SIG-M5 (cell line): ENCODE data around the gene BCOR.

Experiments
- DNase-seq: peaks from one replicate; lab custom pipeline; 2025; lab: John Stamatoyannopoulos, UW

The BCOR gene

DNA sequence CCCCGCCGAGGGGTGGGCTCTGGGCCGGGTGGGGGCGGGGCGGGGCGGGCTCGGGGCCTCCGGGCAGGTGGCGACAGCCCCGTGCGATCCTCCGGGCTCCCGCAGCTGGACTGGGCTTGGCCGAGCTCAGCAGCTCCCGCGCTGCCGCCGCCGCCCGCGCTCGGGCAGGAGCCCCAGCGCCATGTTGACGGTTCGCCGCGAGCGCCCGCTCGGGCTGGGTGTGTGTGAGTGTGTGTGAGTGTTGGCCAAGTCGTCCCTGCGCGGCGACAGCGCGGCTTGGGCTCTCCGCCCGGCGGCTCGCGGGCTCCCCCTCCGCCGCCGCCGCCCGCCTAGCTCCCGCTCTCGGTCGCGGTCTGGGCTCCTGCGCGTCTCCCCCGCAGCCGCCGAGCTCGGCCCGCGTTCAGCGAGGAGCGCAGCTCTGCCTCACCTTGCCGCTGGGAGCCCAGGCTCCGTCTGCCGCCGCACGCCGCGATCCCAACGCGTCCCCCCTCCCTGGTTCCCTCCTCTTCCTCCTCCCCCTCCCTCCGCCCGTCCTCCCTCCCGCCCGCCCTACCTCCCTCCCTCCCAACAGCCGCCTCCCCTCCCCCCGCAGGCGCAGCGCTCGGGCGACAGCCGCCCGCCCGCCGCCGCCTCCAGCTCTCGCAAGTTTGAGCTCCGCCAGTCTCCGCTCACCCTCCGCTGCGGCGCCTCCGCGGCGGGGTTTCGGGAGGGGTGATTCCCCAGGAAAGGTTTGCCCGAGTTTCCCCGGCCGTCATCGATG is at the start of gene BCOR:
Gene BCOR (minus strand): TSS at position 455 of the 760 bp plus-strand sequence. CDS start 20,029 bp downstream, outside the sequence.
- DNase-seq: no peak

DNA sequence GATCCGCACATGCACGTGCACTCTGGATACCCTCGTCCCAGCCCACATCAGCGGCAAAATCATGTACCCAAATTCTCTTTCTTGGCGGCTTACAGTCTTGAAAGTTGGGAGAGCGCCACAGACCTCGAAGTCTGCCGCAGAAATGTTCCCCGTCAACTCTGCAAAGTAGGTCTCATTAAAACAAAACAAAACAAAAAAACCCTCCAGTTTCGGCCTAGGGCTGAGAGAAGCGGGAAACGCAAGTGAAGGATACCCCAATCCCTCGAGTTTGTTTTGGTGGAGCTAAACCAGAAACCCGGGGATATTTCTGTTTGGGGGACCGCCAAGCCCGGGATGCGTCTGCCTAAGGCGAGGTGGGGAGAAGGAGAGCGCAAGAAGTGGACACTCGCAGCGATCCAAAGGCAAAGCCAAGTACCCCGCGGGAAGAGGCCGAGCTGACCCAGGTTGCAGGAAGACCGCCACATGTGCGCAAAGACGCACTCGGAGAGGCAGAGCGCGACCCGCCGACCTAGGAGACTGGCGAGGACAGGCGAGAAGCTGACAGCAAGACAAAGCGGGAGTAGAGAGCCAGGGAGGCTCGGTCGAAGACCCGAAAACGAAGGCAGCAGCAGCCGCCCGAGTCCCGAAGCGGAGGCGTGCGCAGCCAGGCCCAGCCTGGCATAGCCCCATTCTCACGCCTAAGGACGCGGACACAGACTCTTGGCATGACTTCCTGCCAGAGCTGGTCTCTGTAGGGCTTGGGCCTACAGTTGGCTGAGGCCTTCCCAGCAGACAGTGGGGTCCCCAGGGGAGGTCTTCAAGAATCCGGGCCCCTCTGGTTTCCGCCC is 49.6 kb upstream of the BCOR start:
- DNase-seq: no peak

DNA sequence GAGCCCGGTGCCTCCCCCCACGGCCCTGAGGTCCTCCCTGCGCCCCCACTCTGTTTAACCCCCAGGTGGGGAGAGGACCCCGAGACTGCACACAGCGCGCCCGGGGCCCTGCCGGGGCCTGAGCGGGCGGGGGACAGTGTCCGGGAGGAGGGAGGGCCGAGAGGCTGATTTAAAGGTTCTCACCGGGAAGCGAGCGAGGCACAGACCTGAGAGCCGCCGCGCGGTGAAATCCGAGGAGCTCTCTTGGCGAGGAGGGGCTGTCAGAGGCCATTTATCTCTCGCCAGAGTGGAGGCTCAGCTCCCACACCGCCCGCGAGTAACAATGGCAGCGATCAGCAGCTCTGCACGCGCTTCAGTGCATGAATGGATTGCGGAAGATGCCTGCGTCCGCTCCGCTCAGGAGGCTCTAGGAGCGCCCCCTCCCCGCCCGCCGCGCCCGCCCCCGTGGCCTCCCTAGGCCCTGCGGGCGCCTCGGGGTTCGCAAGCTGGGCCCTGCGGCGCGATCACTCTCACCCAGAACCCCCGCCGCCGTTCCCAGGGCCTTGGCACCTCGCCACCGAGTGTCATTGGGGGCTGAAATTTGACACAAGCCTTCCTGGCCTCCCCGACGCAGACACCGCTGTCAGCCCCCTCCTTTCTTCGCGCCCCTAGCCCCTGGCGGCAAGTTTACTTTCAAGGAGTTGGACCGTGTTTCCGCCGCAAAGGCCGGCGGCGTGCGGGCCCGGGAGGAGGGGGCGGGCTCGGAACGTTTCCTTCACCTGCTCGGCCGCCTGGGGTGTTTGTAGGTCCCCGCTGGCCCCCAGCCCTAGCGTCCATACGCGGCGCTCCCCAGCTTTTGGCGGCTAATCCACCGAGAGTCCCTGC is 48.7 kb upstream of the BCOR start:
- DNase-seq: no peak

DNA sequence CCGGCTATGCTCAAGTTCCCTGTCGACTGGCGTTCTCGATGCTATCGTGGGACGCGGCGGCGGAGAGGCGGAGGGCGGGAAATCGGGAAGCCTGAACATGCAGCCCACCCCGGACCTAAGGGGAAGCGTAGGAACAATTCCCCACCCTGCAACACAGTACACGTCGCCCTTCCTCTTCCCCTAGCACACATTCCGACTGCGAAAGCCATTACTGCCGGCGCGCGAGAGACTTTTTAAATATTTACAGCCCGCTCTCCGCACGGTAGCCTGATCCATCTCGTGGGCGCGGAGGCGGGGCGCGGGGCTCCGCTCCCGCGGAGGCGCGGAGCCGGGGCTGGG is 48.1 kb upstream of the BCOR start:
- no peak for DNase-seq

DNA sequence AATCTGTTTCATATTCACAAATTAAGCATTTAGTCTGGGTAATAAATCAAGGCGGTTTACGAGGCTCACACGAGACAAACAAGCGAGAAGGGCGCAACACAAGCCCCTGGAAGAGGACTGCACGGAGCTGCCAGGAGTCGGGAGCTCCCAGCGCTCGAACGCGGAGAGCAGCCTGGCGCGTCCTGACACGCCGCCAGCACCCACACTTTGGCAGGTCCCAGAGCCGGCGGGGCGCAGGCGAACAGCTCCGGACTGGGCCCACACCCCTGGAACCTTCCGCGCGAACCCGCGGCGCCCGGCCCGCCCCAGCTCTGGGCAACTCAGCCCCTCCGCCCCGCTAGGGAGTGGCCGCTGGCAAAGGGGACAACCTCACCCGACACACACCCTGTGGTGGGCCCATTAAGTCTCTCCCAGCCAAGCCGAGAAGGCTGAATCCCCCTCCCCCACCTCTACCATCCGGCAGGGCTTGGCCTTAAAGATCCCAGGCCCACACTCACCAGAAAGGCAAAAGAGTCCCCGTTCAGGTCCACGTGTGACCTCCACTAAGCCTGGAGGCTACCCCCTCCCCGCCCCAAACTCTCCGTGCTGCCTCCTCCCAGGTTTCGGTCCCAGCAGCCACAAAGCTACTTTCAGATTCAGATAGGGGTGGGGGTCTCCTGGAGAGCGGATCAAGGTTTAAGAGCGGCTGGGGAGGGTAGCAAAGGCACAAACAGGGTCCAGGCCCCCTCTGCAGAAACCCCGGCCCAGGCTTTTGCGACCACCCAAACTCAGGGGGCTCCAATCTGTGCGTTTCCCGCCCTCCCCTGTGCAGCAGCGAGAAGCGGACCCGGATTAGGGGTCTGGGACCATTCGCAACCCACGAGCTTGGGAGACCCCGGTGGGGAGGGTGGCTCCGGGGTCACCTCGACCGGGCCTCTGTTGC is 47.5 kb upstream of the BCOR start:
- DNase-seq: no peak

DNA sequence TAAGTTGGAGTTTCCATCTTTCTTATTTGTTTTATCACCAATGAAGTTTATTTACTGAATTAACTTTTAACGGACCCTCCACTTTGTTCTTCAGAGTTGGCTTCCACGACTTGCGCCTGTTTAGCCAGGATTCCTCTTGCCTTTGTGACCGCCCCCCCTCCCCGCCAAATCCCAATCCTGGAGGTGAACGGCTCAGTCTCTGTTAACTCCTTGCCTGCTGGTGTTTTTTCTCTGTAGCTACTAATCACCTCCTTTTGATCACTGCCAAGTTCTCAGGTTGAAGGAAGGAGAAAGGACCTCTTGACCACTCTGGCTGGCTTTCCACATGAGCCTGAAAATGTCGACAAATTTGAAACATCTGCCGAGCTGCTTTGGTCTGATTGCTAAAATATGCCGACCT is 46.8 kb upstream of the BCOR start:
- no peak for DNase-seq

DNA sequence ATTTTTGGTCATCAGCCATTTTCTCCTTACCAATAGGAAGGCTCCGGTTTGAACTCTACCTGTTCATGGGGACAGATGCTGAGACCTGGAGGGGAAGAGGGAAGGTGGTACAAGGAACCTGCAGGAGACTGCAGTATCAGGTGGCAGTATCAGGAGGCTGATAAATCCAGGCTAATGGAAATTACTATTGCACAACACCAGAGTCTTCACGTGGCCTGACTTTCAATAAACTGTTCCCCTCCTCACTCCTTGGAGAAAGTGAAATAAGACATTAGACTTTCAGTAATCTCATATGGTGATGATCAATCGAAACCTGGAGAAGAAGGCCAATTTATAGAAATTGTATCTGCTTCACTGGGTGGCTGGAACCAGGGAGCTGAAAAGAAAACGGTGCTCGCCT is 46.2 kb upstream of the BCOR start:
- no peak for DNase-seq

DNA sequence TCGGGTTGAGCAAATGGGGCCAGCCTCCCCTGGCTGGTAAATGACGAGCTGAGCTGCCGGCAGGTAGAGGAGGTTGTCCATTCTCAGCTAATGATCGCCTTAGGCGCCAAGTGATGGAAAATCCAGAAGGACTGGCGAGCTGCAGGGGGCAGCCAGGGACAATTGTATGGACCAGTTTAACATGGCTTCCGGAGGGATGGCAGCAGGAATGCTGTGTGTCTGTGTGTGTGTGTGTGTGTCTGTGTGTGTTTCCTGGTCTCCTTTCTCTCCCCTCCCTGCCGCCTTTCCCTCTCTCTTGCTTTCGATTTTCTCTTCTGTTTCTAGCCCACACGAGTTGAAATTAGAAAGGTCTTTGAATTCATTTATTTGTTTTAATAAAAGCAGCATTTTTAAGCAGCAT is 45.2 kb upstream of the BCOR start:
- no peak for DNase-seq

DNA sequence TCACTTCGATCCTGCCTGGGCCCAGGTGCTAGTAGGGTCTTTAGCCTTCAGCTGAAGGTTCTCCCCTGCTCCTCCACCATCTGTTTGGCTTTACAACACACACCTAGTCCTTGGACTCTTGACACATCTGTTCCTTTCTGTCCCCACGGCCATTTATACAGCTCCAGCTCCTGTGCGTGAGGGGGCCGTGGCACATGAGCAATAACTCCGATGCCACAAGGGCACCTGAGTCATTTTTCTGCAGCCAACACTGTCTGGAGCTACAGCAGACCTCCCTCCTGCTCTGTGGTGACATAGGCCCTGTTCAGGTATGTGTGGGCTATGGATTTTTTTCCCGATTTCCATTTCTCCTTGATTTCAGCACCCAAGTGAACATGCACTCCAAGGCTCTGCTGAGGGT is 44.7 kb upstream of the BCOR start:
- no peak for DNase-seq

DNA sequence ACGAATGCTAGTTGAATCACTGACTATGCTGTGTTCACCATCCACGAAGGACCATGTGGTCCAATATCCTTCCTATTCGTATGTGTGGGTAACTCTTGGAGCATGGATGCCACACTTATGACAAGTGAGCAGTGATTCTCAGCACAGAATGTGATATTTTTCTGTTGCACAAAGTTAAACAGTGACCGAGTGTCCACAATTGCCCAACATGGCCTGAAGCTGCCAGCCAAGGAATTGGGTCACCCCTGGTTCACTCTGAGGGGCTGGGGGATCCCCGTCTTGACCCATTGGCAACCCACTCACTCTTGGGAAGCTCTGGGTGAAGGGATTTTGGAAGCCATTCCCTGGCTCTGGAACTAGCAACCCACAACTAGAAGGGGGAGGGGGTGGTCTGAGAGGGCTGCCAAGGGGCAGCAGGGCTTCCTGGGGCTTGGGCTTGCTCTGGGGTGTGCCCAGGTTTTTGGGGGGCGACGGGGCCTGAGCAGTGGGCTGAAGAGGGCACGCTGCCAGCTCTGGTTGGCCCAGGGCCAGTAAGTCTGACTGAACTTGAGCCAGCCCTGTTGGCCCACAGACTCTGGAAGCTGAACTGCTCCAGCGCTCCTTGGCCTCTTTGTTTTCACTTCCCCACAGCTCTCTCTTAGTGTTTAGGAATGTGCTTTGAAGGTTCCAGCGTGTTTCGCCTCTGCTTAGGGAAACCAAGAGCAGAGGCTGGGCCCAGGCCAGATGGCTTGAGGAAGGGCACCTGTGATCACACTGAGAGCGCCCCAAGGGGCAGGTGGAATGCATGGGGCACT is 43.1 kb upstream of the BCOR start:
- no peak for DNase-seq

DNA sequence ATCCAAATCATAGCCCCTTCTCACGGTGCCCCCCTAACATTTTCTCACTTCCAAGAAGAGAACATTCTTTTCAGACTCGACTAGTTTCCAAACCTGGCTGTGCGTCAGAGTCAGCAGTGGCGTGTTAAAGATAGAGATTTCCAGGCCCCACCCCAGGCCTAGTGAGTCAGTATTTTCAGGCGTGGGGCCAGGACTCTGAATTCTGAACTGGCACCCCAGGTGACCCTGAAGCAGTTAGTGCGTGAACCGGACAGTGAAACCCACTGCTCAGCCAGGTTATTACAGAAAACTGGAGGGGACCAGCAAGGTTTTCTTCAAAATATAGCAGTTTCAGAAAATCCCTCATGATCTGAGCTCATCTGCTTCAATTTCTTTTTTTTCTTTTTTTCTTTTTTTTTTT is 35.0 kb upstream of the BCOR start:
- DNase-seq: no peak

DNA sequence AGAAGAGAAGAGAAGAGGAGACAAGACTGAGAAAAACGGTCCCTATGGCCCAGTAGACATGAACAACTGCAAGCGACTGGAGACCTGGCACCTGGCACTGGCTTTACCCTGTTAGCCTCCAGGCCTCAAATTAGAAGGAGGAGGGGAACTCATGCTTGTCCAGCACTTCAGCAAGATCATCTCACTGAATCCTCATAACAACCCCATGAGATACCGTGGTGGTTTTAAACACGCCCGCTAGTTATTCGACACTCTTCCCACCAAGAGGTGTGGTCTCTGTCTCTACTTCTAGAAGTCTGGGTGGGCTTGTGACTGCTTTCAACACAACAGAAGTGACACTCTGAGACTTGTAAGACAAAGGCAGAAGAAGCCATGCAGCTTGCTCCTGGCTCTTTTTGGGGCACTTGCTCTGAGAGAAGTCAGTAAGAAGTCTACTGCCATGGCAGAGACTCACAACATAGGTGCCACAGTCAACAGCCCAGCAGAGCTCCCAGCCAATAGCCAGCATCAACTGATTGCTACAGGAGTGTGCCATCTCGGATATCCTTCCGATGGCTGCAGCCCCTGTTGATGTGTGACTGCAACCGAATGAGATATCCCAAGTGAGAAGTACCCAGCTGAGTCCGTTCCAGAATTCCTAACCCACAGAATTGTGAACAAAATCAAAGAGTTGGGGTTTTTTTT is 34.0 kb upstream of the BCOR start:
- DNase-seq: no peak

DNA sequence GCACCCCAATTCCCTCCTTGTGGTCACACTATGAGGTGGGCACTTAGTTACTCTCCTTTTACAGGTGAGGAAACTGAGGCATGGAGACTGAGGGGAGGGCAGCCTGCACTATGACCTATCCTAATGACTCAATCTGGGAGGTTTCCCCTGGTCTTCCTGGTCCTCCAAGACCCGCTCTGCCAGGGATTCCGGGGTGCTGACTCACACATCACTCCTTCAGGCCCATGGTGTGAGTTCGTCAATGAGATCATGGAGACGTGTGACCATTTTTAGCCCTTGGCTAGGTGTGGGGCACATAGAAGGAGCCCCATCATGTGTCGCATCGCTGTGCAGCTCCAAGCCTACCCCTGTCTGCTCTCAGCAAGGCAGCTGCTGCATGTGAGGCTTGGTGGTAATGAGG is 32.4 kb upstream of the BCOR start:
- DNase-seq: no peak

DNA sequence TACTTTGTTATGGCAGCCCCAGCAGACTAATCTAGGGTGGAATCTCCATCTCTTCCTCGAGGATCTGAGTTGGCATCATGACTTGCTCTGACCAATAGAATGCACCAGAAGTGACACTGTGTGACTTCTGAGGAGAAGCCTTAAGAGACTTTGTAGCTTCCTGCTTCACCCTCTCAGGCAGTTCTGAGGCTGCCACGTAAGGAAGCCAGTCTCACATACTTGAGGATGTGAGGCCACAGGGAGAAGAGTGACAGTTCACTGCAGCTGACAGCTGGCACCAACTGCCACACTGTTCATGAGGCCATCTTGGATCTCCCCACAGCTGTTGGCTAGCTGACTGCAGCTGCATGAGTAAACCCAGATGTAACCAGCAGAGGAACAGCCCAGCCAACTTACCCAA is 29.3 kb upstream of the BCOR start:
- DNase-seq: no peak

DNA sequence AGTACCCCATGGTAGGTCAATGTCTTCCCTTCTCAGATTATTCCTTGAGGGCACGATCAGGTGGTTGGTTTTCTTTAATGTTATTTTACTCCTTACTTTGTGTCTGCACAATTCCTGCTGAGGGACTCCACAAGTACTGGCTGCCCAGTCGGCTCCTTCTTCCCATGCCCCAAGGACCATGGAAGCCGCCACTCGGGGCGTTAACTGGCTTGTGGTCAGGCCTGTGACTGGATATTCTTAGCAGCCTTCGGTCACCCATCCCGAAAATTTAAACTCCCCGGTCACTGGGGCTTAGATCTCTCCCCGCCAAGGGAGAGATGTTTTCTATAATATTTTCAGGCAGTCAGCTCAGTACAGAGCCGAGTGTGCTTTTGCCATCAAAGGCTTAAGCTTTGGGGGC is 24.7 kb upstream of the BCOR start:
- DNase-seq: no peak

DNA sequence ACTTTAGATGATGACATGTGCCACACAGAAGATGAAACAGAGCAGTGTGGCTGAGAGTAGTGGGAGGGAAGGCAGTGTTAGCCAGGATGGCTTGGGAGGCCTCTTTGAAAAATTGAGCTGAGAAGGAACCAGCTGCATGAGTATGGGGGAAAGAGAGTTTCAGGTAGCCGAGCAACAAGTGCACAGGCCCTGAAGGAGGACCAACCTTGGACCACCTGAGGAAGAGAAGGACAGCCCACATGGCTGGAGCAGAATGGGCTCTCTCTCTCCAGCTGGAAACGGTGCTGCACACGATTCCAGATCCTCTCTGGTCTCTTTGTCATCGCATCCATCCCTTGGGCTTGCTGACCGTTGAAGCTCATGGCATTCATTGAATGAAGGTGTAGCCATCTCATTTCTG is 23.9 kb upstream of the BCOR start:
- no peak for DNase-seq

DNA sequence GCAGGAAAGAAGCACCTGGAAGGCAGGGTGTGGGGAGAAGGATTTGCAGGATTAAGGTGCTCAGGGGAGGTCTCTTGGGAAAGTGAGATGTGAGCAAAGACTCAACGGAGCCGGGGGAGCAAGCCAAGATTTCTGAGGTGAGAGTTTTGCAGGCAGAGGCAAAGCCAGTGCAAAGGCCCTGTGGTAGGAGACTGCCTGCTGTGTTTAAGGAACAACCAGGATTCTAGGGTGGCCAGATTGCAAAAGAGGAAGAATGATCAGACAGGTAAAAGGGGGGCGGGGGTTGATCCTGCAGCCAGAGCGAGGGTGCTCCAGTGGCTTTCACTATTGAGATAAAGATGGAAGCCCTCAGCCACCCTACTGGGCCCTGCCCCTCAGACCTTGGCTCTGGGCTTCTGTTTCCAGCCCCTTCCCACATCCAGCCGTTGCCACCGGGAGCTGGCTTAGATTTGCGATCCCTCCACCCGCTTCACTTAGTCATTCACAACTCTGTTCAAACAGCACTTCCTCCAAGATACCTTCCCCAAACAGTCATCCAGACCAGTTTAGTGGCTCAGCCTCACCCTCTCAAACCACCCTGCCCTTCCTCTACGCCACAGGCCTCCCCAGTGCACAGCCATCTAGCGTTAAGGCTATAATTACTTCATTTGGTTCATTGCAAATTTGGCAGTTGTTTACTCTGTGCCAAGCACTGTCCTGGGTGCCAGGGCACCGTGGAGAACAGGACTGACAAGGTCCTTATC is 23.3 kb upstream of the BCOR start:
- peak; percentile 20 for DNase-seq

DNA sequence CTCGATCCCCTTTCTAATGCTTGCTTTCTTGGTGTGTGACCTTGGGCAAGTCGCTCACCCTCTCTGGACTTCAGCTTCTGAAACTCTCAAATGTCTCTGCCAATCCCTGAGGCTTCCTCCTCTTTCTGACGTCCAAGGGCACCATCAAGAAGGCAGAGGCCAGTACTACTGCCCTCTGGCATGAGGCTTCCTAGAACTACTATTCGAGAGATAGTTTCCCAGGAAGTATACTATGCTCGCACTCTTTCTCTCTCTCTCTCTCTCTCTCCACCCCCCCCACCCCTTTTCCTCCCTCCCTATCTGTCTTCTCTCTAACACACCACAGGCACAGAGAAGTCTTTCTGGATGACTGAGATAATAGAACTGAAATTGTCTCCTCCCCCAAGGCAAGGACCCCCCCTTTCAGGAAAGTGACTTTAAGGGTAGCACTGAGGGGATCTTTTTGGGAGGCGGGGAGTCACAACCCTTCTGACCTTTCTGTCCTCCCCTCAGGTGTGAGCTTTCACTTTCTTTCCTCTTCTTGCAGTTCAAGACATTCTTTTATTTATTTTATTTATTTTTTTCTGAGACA is 20.0 kb upstream of the BCOR start:
- DNase-seq: no peak

DNA sequence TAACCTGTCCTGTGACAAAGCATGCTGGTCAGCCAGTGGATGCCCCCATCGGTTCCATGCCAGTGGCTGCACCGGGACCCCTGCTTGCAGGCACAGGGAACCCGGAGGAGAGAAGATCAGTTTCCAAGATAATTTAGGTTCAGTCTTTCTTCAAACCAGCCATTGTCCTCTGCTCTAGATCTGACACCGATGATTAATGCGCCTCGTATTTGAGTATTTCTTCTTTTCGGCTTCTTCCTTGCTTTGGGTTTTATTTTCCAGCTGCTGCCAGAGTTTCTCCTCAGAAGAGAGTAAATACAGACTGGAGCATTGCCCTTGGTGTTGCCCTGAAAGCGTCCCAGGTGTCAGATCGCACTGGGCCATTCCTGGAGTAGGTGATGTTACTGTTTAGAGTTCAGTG is 19.2 kb upstream of the BCOR start:
- no peak for DNase-seq
